Thyroid gland (tissue), 4 donors: ENCODE data around the gene RIMKLB.
"Not testable (repeated sequence)": the region's sequence is repeated elsewhere in the genome, so short reads cannot be mapped to it uniquely, and the experiment has no call there.

Experiments used
- POLR2A ChIP-seq, 2 donors: fragments of 450-650 bp; IDR thresholded peaks; one replicate each; pipeline ENCODE4 v1.6.1; 2017; ENCODE audit warnings: antibody characterized with exemption in 2 of 2, mild to moderate bottlenecking in 2 of 2, moderate library complexity in 1 of 2
- TF ChIP-seq, protein P1 (sequence below), 6 experiments: fragments of 200-600 bp in 3 of 6; fragments of 450-650 bp in 3 of 6; sonication (generic) in 3 of 6; IDR thresholded peaks; one replicate each; pipeline ENCODE4 v1.5.1; 2016 to 2019; ENCODE audit warnings: antibody characterized with exemption in 6 of 6, mild to moderate bottlenecking in 2 of 6, inconsistent platforms in 1 of 6, moderate library complexity in 1 of 6

DNA sequence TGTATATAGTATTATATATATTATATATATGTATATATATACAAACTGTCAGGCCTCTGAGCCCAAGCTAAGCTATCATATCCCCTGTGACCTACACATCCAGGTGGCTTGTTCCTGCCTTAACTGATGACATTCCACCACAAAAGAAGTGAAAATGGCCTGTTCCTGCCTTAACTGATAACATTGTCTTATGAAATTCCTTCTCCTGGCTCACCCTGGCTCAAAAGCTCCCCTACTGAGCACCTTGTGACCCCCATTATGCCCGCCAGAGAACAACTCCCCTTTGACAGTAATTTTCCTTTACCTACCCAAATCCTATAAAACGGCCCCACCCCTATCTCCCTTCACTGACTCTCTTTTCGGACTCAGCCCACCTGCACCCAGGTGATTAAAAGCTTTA lies 107.0 kb downstream of the RIMKLB start:
- TF ChIP-seq, protein P1, sequence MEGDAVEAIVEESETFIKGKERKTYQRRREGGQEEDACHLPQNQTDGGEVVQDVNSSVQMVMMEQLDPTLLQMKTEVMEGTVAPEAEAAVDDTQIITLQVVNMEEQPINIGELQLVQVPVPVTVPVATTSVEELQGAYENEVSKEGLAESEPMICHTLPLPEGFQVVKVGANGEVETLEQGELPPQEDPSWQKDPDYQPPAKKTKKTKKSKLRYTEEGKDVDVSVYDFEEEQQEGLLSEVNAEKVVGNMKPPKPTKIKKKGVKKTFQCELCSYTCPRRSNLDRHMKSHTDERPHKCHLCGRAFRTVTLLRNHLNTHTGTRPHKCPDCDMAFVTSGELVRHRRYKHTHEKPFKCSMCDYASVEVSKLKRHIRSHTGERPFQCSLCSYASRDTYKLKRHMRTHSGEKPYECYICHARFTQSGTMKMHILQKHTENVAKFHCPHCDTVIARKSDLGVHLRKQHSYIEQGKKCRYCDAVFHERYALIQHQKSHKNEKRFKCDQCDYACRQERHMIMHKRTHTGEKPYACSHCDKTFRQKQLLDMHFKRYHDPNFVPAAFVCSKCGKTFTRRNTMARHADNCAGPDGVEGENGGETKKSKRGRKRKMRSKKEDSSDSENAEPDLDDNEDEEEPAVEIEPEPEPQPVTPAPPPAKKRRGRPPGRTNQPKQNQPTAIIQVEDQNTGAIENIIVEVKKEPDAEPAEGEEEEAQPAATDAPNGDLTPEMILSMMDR (IDR thresholded peaks at IDR 0.05) = not testable (repeated sequence)
- TF ChIP-seq POLR2A (IDR thresholded peaks at IDR 0.05) = not testable (repeated sequence)
